Fibroblast of skin of scalp (primary cell): ENCODE results near the gene ASPRV1. TPM values are rescaled to one million over a fixed set of nuclear protein-coding genes. Genes with fewer than 3 reads are reported as not detected.
"Not testable (repeated sequence)": the region's sequence is repeated elsewhere in the genome, so short reads cannot be mapped to it uniquely, and the experiment has no call there.

Source experiments
- DNase-seq: peaks from one replicate; pipeline ENCODE4 v3.0.0-alpha.2; 2013
- polyA plus RNA-seq, 2 experiments: library from polyadenylated mRNA; unstranded; fragments of 120-200 nt; gene quantifications; one replicate each; pipeline ENCODE4 v1.2.1, GENCODE V29; 2013; ENCODE audit not compliant: insufficient read length in 2 of 2

The ASPRV1 gene
- 0.25 TPM for polyA plus RNA-seq (2013, experiment 1 of 2; ENCODE audit: insufficient read length)
- 0.38 TPM for polyA plus RNA-seq (2013, experiment 2 of 2; ENCODE audit: insufficient read length)

DNA sequence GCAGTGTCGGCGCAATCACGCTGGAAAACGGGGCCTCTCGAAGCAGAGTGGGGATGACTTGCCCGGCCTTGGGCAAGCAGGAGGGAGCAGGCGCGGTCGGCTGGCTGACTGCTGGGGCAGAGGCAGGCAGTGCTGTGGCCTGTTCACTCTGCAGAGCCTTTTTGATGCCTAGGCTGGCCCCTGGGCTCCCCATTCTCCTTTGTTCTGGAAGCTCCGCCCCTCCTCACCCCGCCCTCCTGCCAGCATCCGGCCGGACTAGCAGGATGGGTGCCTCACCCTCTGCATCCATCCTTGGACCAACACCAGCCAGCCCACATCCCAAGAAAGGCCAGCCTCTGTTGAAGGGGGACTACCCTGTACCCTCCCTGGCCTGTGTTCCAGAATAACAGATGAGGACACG, at the start of gene ASPRV1:
TSS of gene ASPRV1 (minus strand) at position 136 of the 400 bp plus-strand sequence. CDS start 195 bp downstream, outside the sequence.
- no peak for DNase-seq

DNA sequence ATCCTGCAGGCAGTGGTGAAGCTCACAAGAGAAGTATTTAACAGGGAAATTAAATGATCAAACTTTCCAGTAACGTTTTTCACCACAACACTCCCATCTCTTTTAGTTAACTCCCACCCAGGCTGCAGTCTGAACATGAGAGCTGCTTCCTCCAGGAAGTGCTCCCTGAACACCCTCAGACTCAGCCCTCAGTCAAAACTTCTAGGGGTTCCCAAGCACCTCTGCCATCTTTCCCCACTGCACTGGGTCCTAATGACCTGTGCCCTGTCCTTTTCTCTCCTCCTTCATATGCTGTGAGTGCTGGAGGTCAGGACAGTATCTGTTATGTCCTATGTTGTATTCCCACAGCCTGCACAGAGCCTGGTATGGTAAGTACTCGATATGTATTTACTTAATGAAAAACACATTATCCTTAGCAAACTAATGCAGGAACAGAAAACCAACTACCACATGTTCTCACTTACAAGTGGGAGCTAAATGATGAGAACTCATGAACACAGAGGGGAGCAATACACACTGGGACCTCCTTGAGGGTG, 49.2 kb upstream of the ASPRV1 start:
- DNase-seq: no peak

DNA sequence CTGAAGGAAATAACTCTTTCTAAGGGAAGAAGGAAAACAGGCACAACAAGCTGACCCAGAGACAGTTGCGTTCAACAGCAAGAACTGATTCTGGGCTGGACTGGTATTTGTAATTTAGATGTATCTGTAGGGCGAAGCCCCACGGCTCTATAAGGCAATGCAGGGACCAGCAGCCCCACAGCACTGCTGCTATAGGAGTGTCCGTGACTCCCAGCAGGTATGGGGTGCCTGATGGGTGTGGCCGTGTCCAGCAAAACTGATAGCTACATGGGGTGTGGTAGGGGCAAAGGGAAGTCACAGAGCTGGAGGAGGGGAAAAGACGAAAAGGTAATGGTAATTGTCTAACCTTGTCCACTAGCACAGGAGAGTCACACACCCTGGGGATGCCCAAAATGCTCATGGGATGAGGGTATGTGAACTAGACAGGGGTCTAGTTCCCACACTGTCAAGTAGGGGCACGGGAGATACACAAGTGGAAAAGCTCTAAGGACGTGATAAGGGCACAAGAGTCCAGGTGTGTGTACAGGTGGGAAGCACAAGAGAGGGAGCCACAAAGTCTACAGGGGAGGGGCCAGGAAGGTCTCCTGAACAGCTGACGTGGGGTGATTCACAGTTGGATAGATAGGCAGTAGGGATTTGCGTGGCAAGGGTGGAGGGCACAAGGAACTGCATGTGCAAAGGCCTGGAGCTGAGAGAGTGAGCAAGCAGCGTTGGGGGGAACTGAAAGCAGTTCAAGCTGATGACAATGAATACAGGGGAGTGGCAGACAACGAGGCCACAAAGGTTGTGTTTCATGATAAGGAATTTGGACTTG, 48.5 kb upstream of the ASPRV1 start:
- DNase-seq: no peak

DNA sequence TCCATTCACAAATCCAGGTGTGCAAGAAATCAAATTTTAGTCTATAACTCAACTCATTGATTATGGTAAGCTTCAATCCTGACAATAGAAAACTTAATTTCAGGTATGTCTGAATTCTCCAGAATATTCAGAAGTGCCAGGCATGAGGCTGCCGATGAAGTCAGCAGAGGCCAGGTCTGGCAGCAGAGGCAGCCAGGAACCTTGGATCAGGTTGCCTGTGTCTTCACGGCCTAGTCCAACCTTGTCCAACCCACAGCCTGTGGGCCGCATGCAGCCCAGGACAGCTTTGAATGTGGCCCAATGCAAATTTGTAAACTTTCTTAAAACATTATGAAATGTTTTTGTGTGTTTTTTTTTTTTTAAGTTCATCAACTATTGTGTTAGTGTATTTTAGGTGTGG, 46.9 kb upstream of the ASPRV1 start:
- no peak for DNase-seq

DNA sequence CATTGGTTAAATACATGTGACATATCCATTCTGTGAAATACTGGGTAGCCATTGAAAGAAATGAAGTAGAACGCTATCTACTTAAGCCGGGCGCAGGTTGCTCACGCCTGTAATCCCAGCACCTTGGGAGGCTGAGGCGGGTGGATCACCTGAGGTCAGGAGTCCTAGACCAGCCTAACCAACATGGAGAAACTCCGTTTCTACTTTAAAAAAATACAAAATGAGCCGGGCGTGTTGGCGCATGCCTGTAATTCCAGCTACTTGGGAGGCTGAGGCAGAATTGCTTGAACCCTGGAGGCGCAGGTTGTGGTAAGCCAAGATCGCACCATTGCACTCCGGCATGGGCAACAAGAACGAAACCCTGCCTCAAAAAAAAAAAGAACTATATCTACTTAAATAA, 45.7 kb upstream of the ASPRV1 start:
- DNase-seq: no peak

DNA sequence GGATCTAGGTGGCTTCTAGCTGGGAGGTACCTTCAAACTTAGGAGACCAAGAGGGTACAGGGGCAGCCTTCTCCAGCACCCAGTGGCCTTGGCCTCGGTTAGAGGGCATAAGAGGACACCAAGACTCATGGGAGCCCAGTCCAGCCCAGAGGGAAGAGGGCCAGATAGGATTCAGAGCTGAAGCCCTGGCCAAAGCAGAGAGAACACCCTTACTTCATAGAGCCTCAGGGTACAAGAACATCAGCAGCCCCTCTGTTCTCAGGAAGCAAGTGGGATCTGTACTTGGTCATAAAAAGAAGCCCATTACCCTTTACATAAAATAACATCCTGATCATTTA, 45.0 kb upstream of the ASPRV1 start:
- no peak for DNase-seq

DNA sequence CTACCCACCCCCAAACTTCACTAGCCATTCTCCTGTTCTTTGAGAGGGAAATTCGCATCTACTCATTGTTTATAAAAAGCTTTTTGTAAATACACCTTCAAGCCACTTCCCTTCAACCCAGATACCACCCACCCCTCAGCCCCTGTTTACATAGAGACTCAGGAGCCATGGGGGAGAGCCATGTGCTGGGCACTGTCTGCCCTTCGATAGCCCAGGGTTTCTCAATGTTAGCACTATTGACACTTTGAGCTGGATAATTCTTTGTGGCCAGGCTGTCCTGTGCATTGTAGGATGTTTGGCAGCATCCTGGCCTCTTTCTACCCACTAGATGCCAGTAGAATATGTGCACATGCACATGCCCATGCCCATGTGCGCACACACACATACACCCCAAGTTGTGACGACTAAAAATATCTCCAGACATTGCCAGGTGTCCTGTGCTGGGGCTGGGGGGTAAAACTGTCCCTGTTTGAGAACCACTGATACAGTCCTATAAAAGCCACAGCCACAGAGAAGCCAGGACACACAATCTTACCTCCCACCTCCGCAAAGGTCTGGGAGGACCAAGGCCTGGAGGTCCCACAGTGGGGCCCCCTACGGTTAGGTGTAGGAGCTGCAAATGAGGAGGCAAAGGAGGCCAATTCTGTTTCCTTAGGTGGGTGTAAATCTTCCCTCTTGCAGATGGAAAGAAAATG, 44.5 kb upstream of the ASPRV1 start:
- no peak for DNase-seq

DNA sequence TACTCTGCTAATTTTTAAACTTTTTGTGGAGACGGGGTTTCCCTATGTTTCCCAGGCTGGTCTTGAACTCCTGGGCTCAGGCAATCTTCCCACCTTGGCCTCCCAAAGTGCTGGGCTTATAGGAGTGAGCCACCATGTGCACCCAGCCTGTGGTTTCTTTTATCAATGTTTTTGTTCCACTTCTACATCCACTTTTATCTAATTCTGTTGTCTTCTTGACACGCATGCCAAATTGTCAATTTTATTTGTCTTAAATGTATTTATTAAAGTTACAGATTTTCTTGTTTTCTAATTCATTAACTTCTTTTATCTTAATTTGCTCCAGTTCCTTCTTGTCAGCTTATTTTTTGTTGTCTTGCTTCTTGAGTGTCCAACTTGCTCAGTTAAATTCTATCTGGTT, 43.8 kb upstream of the ASPRV1 start:
- DNase-seq: no peak

DNA sequence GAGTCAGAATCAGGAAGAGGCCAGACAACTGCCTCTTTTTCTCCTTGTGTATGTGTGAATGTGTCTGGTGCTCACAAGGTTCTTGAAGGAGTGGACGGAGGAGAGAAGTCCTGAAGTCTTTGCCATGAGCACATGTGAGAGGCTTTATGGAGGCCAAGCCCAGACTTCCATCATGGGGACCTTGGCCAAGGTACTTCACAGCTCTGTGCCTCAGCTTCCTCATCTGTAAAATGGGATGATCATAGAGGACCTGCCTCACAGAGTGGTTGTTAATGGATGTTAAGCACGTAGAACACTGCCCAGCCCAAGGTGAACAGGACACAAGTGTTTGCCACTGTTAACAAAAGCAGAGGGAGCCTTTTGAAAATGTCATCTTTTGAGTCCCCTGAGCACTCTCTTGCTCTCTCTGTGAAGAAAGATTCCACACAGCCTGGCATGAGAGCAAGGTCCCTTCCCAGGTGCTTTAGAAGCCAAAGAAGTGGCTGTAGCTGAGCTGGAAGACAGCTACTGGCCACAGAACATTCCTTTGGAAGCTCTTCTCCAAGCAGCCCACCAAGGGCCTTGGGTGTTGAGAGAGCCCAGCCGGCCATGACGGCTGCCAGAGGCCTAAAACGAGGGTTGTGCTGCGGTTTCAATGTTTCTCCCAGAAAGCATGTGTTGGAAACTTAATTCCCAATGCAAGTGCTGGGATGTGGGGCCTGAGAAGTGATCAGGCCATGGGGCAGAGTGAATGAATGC, 41.8 kb upstream of the ASPRV1 start:
- no peak for DNase-seq

DNA sequence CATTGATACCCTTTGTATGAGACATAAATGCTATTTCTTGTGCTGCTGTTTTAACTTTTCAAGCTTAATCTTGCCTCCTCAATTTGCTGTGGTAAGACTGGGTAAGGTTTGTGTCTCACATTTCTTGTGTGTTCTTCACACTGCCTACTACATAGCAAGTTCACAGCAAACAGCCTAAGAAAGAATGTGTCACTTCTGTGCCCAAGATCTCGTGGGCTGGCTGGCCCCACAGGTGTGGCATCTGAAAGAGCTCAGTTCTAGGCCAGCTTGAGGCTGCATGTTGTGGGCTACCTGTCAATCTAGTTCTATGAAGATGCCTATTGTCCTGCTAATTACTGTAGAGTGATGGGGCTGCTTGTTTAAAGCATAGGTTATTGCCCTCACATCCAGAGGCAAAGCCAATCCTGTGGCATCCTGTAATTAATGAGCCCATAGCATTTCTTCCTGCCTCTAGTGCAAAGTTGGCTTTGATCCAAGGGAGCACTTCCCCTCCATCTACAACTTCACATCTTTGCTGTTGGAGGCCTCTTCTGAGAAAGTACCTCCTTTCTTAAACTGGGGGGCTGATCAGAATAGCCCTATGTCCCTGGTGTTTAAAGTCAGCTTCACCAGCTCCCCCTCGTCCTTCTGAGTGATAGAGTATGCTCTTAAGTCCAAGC, 40.9 kb upstream of the ASPRV1 start:
- no peak for DNase-seq

DNA sequence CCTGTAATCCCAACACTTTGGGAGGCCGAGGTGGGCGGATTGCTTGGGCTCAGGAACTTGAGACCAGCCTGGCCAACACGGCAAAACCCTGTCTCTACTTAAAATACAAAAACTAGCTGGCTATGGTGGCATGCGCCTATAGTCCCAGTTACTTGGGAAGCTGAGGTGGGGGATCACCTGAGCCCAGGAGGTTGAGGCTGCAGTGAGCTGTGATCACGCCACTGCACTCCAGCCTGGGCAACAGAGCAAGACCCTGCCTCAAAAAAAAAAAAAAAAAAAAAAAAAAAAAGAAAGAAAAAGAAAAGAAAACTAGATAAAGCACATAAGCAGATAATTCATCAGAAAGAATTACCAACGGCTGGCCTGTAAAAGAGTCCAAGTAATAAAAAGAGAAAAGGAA, 39.1 kb upstream of the ASPRV1 start:
- not testable (repeated sequence) for DNase-seq

DNA sequence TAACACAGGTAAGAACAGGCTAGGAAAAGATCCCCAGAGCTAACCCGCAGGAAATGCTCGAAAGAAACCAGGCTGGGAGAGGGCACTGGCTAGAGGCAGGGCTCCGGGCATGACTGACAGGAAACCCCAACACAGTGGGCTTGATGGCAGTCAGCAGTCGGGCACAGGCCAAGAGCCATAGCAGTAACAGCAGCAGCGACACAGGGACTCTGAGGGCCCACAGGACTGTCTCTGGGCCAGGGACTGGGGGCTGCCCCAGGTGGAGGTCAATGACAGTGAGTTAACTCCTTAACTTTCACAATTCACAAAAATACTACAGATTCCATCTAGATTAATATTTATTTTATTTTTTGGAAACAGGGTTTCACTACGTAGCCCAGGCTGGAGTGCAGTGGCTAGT, 37.3 kb upstream of the ASPRV1 start:
- no peak for DNase-seq

DNA sequence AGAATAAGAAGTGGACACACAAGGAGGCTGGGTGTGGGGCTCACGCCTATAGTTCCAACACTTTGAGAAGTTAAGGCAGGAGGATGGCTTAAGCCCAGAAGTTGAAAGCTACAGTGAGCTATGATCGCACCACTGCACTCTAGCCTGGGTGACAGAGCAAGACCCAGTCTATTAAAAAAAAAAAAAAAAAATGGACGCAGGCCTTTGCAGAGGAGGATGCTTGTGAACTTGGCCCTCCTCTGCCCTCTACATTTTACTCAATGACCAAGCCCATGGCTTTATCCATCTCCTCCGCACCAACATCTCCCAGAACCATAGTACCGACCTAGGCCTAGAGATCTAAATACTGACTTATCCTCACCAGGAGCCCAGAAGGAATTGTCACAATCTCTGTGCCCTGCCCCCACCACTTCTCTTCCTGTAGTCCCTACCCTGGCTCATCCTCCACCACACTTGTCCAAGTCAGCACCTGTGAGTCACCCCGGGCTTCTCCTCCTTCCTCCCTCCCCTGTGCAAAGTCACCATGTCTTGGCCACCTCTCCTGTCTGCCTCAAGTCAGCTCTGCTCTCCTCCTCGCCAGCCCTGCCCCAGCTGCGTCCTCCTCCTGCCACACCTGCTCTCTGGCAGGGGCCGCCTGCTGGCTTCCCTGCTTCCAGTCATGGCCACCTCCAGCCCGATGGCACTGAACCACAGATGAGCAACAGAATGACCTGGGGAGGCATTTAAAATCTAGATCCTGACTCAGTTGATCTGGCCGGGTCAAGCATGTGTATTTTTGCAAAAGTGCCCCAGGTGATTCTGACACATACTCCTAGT, 35.8 kb upstream of the ASPRV1 start:
- DNase-seq: peak; percentile 24

DNA sequence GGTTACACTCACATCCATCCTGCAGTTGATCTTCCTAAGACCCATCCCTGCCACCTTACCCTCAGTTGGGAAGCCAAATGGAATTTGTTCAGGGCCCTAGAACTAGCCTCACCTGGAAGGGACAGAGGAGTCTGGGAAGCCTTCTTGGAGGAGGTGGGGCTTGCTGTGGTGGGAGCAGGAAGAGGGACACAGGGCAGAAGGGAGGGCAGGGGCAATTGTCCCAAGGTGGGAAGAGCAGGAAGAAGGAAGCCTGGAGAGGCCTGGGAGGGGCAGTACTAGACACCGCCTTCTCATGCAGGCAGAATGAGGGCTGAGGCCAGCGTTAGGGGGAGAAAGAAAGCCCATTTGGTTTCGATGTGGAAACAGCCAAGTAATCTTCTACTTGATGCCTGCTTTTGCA, 34.1 kb upstream of the ASPRV1 start:
- DNase-seq: no peak

DNA sequence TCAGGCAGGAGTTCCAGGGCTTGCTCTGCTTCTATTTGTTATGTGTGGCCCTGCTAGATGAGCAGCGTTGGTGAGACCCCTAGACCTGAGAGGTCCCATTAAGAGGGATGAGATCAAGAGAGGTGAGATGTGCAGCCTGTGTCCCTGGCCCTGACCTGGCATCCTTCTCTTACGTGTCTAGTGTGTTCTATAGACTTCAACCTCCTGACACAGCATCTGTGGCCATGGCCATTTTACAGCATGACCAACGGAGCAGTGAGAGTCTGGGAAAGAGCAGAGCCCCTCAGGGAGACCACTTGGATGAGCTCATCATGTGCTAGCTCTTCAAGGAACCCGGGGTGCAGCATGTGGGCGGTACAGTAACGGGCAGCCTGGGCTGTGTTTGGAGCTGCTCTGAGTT, 32.7 kb upstream of the ASPRV1 start:
- no peak for DNase-seq

DNA sequence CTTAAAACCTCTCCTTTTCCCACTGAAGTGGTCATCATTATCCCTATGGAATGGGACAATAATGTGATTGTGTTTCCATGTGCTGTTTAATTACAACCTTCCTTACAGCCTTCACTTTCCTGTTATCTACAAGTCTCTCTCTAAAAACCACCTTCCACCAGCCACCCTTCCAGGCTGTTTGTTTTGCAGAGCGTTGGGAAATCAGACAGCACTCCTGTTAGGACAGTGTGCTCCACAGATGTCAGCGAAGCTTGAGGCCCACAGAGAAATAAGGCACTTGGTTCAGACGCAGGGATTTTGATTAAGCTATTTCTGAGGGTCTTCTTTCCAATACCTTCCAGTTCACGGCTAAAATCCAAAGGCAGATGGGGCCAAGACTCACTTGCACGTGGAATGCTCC, 32.3 kb upstream of the ASPRV1 start:
- DNase-seq: no peak

DNA sequence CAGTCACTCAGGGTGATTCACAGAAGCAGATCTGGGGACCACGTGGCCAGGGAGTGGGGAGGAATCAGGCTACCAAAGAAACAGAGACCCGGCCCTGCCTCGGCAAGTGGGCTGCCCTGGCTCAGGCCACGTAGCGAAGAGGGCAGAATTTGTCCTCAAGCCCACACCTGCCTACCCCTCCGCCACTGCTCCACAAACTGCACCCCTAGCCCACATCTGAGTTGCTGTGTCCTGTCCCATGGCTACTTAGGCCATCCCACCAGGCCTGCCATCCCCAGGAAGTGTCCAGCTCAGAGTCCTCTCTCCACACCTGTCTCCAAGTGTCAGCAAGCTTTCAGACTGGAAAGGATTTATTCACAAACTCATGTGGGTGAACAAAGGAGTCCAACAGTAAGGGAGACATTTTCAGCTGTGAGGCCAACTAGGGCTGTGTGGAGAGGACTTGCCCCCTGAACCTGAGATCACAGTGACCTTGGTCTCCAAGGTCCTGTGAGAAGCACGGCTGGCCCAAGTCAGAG, 31.7 kb upstream of the ASPRV1 start:
- no peak for DNase-seq

DNA sequence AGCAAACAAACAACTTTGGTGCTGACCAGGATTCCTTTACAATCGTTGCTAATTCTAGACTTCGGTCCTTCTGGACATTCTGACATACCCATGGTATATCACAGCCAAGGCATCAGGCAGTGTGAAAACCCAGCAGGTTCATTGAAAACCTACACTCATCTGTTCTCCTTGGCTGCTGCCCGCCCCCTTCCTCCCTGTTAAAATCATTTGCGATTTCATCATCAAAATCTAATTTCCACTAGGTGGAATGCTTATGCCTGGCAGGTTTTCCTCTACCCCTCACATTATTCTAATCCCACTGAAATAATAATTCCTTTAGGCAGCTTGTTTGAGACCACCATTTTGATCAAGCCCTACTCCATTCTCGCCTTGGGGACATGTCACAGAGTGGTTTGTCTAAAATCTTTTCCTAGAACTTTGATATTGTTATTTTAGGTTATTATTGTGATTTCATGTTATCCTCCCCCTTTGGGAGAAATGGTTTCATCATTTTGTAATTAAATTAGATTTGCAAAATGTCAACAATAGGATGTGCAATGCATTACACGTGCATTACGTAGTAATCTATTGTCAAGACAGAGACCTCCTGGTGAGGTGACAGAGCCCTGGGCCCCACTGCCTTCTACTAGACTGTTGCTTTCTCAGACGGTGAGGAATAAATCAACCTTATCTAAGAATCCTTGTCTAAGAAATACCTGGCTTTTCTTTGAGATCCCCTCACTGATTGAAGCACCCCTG, 31.0 kb upstream of the ASPRV1 start:
- DNase-seq: no peak

DNA sequence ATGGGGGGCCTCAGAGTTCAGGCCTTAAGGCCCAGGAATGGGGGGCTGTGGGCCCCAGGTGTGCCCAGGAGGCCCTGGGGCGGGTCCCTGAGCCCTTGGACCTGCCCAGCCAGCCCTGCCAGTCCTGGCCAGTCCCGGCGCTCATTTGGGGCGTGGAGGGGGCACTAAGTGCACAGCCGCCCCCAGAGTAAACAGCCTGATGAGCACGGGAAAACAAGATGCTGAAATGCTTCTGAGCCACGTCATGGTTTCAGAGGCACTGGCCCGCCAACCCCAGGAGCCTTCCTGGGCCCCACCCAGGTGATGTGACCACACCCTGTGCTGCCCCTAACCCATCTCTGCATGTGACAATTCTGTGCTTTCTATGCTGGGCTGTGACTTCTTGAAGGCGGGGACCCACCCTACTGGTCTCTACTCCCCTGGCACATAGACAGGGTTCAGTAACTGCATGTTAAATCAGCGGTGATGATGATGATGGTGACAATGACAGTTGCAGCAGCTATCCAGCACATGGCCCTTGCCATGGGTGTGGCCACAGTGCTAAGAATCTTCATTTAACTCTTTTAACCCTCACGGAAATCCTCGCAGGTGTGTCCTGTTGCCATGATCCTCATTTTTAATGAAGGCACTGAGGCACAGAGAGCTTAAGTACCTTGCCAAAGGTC, 28.1 kb upstream of the ASPRV1 start:
- DNase-seq: no peak

DNA sequence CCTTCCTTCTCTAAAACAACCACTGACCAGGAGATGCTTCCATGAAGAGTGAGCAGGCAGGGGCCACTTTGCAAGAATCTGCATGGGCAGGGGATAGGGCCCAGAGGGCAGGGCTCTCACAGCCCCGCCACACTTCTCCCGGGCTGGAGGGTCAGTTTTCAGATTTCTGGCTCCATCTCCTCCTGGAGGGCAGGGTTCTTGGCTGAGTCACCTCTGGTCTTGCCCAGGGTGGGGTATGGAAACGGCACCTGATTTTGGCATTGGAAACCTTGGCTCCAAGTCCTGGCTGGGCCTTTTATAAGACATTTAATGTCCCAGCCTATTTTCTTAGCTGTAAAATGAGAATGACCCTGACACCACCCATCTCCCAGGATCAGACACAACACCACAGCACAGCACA, 27.6 kb upstream of the ASPRV1 start:
- no peak for DNase-seq
